K562 (cell line): ENCODE measurements around the gene NAA10. TPM values are rescaled to one million over a fixed set of nuclear protein-coding genes. Genes with fewer than 3 reads are reported as not detected.

Experiments used
- ARHGAP35 ChIP-seq: fragments of 450-650 bp; IDR thresholded peaks from 2 replicates; pipeline ENCODE4 v1.6.1; 2018; ENCODE audit not compliant: partially characterized antibody
- BHLHE40 ChIP-seq: IDR thresholded peaks from 2 replicates; pipeline ENCODE4 v1.6.1; 2011; ENCODE audit warnings: low read length, improper control_type of control experiment
- CREM ChIP-seq: IDR thresholded peaks from 2 replicates; pipeline ENCODE4 v1.6.1; 2014; ENCODE audit warnings: antibody characterized with exemption, low read depth
- CXXC5 ChIP-seq: fragments of 250-450 bp; sonication (Bioruptor Pico); IDR thresholded peaks from 2 replicates; pipeline ENCODE4 v1.8.0; 2022; ENCODE audit warnings: inconsistent platforms, mild to moderate bottlenecking, moderate library complexity
- DACH1 ChIP-seq: fragments of 450-650 bp; IDR thresholded peaks from 2 replicates; pipeline ENCODE4 v1.6.1; 2018; ENCODE audit not compliant: partially characterized antibody
- EP400 ChIP-seq: fragments of 450-650 bp; IDR thresholded peaks from 2 replicates; pipeline ENCODE4 v1.6.1; 2017; ENCODE audit warnings: antibody characterized with exemption, mild to moderate bottlenecking, moderate library complexity
- MYC ChIP-seq, 2 experiments: fragments of 250-450 bp in 1 of 2; sonication (Bioruptor Pico) in 1 of 2; IDR thresholded peaks; 2 replicates each; pipeline versions ENCODE4 v1.5.1 to v1.6.1; 2012 to 2021; ENCODE audit warnings: low read depth in 2 of 2, borderline replicate concordance in 1 of 2, improper control_type of control experiment in 1 of 2, low read length in 1 of 2, mild to moderate bottlenecking in 1 of 2, moderate library complexity in 1 of 2
- NRF1 ChIP-seq, 2 experiments: fragments of 450-650 bp; IDR thresholded peaks in 1 of 2; conservative IDR thresholded peaks in 1 of 2; 2 replicates each; pipeline ENCODE4 v1.6.1; 2014; ENCODE audit warnings: mild to moderate bottlenecking in 2 of 2
- PHF21A ChIP-seq: fragments of 450-650 bp; IDR thresholded peaks from 2 replicates; pipeline ENCODE4 v1.6.1; 2017; ENCODE audit warnings: low read depth, borderline replicate concordance
- POLR2A ChIP-seq: fragments of 450-650 bp; conservative IDR thresholded peaks from 2 replicates; pipeline ENCODE4 v1.6.1; 2016
- TAF7 ChIP-seq: fragments of 450-650 bp; IDR thresholded peaks from 2 replicates; pipeline ENCODE4 v1.6.1; 2016; ENCODE audit warnings: missing genetic modification characterization, missing compliant biosample characterization
- polyA plus RNA-seq, 8 experiments: library from polyadenylated mRNA; depleted of rRNA in 4 of 8; stranded (reverse) in 5 of 8; unstranded in 3 of 8; fragments of >200 nt; fragmentation: Nextera tagmentation in 2 of 8; fragmentation: Illumina TruSeq in 1 of 8; extraction: Ambion mirVana in 2 of 8; extraction: Trizol in 1 of 8; gene quantifications; 2 replicates each; pipeline versions ENCODE4 v1.2.1 to v1.2.3, GENCODE V29; 2011 to 2014; ENCODE audit warnings: inconsistent platforms in 1 of 8, missing spikeins in 1 of 8
- total RNA-seq, 7 experiments: library from RNA; depleted of rRNA in 6 of 7; stranded (reverse); fragments of >200 nt in 6 of 7; fragmentation: Illumina TruSeq in 2 of 7; extraction: Trizol in 2 of 7; gene quantifications; 2 replicates each; pipeline versions ENCODE4 v1.2.1 to v1.2.3, GENCODE V29; 2011 to 2021; ENCODE audit warnings: low replicate concordance in 1 of 7
- TF ChIP-seq, protein P1 (sequence below), 2 experiments: fragments of 450-650 bp; conservative IDR thresholded peaks; 2 replicates each; pipeline ENCODE4 v1.6.1; 2017; ENCODE audit warnings: mild to moderate bottlenecking in 2 of 2, moderate library complexity in 2 of 2
- TF ChIP-seq, protein P2 (sequence below): sonication (generic); formaldehyde crosslinking; IDR thresholded peaks from 2 replicates; pipeline ENCODE4 v1.9.0; 2022; ENCODE audit warnings: mild to moderate bottlenecking, missing genetic modification reagents
- TF ChIP-seq, protein P3 (sequence below), 2 experiments: fragments of 450-650 bp in 1 of 2; sonication (generic) in 1 of 2; formaldehyde crosslinking in 1 of 2; IDR thresholded peaks; 2 replicates each; pipeline versions ENCODE4 v1.7.1 to v1.9.0; 2016 to 2022; ENCODE audit warnings: inconsistent platforms in 1 of 2, mild to moderate bottlenecking in 1 of 2, missing genetic modification reagents in 1 of 2

The NAA10 gene
- total and polyA plus RNA-seq, 9 of the 15 experiments (the other 6 are each of a cell fraction or from before 2014, with no cell fraction given) = 11.1 to 250 (median 134) TPM

DNA sequence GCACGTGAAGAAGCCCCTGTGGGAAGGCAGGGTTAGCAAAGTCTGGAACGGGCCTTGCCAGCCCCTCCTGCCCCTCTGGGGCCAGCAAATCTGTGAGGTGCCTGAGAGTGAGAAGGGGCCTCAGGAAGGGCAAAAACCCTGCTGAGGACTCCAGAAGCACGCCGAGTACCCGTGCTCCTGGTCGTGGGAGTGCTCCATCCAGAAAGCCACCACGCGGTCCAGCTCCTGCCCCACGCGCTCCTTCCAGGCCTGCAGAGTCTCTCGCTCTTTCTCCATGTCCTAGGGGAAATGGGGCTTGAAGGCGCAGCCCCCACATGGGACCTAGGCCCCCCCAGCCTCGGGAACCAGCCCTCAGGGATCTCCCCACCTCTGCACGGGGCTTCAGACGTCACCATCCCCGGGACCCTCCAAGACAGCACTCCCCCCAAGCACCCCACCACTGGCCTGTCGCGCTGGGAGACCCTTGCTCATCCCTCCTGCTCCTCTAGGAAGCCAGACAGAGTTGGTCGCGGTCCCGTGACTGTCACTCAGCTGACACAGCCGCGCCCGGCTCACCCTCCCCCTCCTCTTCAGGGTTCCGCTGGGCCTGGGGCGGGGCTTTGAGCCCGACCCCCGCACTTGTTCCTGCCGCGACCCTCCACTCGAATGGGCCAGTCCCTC, 9.4 kb upstream of the NAA10 start, which contains the start of gene RENBP (continued):
- TF ChIP-seq, protein P1, sequence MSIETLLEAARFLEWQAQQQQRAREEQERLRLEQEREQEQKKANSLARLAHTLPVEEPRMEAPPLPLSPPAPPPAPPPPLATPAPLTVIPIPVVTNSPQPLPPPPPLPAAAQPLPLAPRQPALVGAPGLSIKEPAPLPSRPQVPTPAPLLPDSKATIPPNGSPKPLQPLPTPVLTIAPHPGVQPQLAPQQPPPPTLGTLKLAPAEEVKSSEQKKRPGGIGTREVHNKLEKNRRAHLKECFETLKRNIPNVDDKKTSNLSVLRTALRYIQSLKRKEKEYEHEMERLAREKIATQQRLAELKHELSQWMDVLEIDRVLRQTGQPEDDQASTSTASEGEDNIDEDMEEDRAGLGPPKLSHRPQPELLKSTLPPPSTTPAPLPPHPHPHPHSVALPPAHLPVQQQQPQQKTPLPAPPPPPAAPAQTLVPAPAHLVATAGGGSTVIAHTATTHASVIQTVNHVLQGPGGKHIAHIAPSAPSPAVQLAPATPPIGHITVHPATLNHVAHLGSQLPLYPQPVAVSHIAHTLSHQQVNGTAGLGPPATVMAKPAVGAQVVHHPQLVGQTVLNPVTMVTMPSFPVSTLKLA (conservative IDR thresholded peaks at IDR 0.05) = peak in 1 of 2 experiments; percentile 70; a peak in 2 of 4 replicates
- TF ChIP-seq TAF7 (tag) (no peak), CXXC5 (CRISPR knock-in tag) (peak; percentile 56), DACH1 (peak; percentile 64), POLR2A (peak; percentile 56; the same call in 1 of the 2 replicates), BHLHE40 (peak; percentile 91), NRF1 (conservative IDR thresholded peaks at IDR 0.05 in 1 of 2, IDR thresholded peaks at IDR 0.05 in 1 of 2) (0 out of 4 replicates have a peak, but pooled peaks have one; percentile 9 to 19), ARHGAP35 (no peak), MYC (IDR thresholded peaks at IDR 0.05; ENCODE audit: low read depth, low read length) (peak; percentile 28; the same call in 1 of the 2 replicates), MYC (CRISPR knock-in tag; IDR thresholded peaks at IDR 0.05; ENCODE audit: borderline replicate concordance, low read depth) (0 out of 2 replicates have a peak, but pooled peaks have one; percentile 41), EP400 (peak; percentile 66; the same call in 1 of the 2 replicates), PHF21A (no peak), CREM (peak; percentile 32; the same call in 1 of the 2 replicates)
- TF ChIP-seq, protein P2, sequence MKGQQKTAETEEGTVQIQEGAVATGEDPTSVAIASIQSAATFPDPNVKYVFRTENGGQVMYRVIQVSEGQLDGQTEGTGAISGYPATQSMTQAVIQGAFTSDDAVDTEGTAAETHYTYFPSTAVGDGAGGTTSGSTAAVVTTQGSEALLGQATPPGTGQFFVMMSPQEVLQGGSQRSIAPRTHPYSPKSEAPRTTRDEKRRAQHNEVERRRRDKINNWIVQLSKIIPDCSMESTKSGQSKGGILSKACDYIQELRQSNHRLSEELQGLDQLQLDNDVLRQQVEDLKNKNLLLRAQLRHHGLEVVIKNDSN (CRISPR knock-in tag) = peak; percentile 66
- TF ChIP-seq, protein P3, sequence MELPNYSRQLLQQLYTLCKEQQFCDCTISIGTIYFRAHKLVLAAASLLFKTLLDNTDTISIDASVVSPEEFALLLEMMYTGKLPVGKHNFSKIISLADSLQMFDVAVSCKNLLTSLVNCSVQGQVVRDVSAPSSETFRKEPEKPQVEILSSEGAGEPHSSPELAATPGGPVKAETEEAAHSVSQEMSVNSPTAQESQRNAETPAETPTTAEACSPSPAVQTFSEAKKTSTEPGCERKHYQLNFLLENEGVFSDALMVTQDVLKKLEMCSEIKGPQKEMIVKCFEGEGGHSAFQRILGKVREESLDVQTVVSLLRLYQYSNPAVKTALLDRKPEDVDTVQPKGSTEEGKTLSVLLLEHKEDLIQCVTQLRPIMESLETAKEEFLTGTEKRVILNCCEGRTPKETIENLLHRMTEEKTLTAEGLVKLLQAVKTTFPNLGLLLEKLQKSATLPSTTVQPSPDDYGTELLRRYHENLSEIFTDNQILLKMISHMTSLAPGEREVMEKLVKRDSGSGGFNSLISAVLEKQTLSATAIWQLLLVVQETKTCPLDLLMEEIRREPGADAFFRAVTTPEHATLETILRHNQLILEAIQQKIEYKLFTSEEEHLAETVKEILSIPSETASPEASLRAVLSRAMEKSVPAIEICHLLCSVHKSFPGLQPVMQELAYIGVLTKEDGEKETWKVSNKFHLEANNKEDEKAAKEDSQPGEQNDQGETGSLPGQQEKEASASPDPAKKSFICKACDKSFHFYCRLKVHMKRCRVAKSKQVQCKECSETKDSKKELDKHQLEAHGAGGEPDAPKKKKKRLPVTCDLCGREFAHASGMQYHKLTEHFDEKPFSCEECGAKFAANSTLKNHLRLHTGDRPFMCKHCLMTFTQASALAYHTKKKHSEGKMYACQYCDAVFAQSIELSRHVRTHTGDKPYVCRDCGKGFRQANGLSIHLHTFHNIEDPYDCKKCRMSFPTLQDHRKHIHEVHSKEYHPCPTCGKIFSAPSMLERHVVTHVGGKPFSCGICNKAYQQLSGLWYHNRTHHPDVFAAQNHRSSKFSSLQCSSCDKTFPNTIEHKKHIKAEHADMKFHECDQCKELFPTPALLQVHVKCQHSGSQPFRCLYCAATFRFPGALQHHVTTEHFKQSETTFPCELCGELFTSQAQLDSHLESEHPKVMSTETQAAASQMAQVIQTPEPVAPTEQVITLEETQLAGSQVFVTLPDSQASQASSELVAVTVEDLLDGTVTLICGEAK (IDR thresholded peaks at IDR 0.05) = 0 out of 2 replicates have a peak, but pooled peaks have one; percentile 14
- TF ChIP-seq, protein P3 (CRISPR knock-in tag; IDR thresholded peaks at IDR 0.05) = no peak
